HL-60 (cell line): ENCODE measurements around the gene GPATCH8.

ENCODE experiments used
- CTCF ChIP-seq: IDR thresholded peaks from one replicate; pipeline ENCODE4 v1.5.1; 2011; ENCODE audit warnings: low read length, control low read depth, inconsistent platforms; ENCODE audit not compliant: insufficient read depth
- GABPA ChIP-seq: IDR thresholded peaks from 2 replicates; pipeline ENCODE4 v1.6.1; 2012; ENCODE audit warnings: low read depth
- POLR2AphosphoS5 ChIP-seq: IDR thresholded peaks from 2 replicates; pipeline ENCODE4 v1.6.1; 2012; ENCODE audit warnings: low read depth
- REST ChIP-seq: IDR thresholded peaks from 2 replicates; pipeline ENCODE4 v1.6.1; 2012; ENCODE audit warnings: low read depth; ENCODE audit not compliant: insufficient replicate concordance
- SPI1 ChIP-seq: IDR thresholded peaks from 2 replicates; pipeline ENCODE4 v1.6.1; 2012; ENCODE audit warnings: low read depth, mild to moderate bottlenecking, borderline replicate concordance

DNA sequence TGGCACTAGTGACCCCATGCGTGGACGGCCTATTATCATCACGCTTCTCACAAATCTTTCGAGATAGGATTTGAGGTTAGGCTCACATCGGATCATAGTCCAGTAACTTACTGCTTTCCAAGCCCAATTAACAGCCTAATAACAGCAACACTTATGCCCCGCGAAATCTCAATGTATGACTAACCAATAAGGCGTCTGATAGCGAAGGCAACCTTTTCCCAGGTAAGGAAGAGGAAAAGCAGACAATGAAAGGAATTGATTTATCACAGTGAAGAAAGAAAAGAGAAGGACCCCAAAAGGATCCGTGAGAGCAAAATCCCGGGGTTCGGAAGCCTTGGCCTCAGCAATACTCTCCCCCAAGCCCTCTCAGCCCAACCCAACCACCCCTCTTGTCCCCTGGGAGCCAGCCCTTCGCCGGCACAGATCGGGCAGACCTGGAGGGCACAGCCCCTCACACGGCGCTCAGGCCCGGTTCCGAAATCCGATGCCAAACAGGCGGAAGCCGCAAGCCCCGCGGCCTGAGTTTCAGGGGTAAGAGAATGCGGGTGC lies 534 bp downstream of the GPATCH8 start:
- TF ChIP-seq CTCF: no peak
- TF ChIP-seq SPI1: no peak
- no peak for TF ChIP-seq POLR2AphosphoS5
- no peak for TF ChIP-seq GABPA
- no peak for TF ChIP-seq REST
